Right renal cortex interstitium (tissue), 3 donors: ENCODE results near the gene ACOXL. TPM values are rescaled to one million over a fixed set of nuclear protein-coding genes. Genes with fewer than 3 reads are reported as not detected.

Experiments
- DNase-seq, 3 donors: peaks; one replicate each; pipeline ENCODE4 v3.0.0-alpha.2; 2013; ENCODE audit warnings: low read depth in 3 of 3, low spot score in 2 of 3
- polyA plus RNA-seq, 3 donors: library from polyadenylated mRNA; unstranded; fragments of 120-200 nt; gene quantifications; one replicate each; pipeline ENCODE4 v1.2.1, GENCODE V29; 2013; ENCODE audit not compliant: insufficient read length in 3 of 3

The ACOXL gene
- polyA plus RNA-seq, 3 donors, result 0.35 to 0.83 (median 0.62) TPM

DNA sequence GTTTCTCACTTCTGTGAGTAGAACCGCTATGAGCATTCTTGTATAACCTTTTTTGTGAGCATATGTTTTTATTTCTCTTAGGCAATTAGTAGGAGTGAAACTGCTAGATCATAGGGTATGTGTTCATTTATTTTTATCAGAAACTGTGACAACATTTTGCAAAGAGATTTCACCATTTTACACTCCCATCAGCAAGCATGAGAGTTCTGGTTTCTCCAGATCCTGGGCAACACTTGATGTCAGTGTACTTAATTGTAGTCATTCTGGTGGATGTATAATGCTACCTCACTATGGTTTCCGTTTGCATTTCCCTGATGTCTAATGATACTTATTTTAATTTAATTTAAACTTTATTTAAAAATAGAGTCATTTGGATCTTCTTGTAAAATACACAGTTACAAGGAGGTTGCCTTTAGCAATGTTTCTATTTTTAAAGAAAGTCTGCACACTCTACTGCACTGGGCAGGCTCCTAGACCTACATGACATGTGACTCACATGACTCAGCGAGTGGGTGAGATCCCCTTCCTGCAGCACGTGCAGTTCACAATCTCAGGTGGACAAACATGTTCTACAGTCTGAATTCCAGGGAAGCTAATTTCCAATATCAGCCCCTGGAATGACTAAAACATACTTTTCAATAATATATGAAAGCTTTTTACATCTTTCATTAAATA is 261.3 kb downstream of the ACOXL start:
- no peak for DNase-seq

- no peak for DNase-seq
Measured at GRCh38 chr2:110994250-110994961, 262.0 kb downstream of the ACOXL start.

DNA sequence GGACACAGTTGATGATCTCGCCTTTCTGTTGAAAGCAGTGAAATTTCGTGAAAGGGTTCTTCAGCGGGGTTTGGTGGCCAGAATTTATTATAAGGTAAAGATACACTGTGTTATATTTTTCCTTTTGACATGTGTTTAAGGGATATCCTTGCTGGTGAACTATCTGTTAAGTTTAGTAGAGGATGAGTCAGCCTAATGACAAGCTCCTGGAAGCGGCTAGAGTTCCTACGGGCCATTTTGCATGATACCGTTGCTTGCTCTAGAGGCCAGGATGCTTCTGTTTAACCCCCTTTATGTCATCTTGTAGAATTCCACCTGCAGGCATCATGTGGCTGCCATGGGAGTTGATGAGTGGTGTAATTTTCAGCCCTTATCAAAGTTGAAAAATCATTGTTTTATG is 263.5 kb downstream of the ACOXL start:
- DNase-seq, result no peak

DNA sequence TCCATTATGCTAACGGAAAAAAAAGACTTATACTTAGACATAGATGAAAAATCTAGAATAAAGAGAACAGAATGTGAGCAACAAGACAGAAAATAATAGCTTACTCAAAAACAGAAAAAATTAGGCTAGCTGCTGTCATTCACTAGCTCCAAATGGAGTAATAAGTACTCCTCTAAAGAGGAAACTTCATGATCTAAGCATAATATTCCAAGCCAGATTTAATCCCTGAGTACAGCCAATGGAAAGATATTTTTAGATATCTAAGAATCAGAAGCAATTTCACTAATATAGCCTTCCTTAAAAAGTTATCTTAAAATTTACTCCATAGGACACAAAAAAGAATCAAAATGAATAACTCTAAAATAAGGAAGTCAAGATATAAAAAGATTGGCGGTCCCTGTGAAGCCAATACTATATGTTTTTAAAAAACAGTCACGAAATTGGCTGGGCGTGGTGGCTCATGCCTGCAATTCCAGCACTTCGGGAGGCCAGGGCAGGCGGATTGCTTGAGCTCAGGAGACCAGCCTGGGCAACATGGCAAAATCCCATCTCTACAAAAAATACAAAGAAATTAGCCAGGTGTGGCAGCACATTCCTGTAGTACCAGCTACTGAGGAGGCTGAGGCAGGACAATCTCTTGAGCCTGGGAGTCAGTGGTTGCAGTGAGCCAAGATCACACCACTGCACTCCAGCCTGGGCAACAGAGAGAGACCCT is 265.1 kb downstream of the ACOXL start:
- DNase-seq, result no peak

GRCh38 chr2:110998311-110998710 is 265.9 kb downstream of the ACOXL start:
- no peak for DNase-seq

DNA sequence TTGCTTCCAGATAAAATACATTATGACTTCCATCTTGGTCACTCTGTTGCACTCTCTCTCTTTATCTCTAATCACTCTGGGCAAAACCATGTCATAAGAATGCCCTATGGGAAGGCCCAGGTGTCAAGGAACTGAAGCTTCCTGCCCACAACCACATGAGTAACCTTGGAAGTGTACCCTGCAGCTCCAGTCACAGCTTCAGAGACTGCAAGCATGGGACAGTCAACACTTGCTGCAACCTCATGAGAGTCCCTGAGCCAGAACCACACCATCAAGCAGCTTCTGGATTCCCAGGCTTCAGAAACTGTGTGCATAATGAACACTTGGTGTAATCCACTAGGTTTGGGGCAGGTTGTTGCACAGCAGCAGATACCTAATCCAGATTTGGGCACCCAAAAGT is 267.3 kb downstream of the ACOXL start:
- no peak for DNase-seq

GRCh38 chr2:111005307-111005706 is 272.9 kb downstream of the ACOXL start:
- no peak for DNase-seq

DNA sequence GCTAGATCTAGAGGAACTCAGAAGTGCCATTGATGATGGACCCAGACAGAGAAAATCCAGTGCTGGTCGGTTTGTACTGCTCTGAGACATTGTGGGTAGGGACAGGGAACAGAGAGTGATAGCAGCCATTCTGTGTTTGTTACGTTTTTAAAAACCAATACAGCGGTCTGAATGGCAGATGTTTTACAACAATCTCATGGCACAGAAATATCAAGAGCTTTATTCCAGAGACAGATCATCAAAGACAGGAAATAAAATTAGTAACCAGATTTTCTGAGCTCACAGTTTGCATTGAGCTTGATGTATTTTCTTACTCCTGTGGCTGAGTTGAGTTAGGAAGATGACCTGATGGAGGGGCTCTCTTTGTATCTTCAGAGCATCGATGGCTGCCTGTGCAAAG is 273.4 kb downstream of the ACOXL start:
- no peak for DNase-seq

DNA sequence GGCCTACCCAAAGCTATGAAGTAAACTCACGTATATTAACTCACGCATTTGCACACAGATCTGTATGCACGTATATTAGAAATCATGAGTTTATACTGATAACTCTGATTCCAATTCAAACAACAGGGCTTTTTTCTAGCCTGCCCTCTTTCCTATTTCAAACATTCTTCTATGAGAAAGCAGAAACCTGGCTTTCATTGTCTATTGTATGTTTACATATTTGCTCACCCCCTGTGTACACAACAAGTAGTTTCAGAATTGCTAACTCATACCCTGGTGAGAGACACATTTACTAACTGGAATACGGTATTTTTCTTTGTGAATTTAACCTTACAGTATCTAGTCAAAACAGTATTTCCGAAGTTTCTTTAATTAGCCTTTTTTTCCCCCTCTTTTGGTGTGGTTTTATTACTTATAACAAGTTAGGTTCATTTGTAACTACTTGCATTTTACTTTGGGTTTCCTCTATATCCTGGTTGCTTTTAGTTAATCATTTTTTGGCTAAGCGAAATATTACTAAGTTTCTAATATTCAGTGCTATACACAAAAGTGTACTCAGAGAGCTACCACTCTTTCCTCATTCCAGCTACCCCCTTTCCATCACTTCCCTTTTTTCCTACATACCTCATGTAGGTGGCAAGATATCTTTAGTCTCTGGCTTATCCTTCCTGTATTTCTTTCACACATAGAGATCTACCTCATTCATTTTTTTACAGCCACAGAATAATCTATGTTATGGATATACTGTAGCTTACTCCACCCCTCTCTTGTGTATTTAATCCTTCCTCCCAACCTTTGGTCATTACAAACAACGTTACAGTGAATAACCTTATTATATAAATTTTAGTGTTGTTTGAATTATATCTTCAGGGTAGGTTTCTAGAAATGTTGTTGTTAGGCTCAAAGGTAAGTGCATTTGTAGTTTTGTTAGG is 275.6 kb downstream of the ACOXL start:
- no peak for DNase-seq

DNA sequence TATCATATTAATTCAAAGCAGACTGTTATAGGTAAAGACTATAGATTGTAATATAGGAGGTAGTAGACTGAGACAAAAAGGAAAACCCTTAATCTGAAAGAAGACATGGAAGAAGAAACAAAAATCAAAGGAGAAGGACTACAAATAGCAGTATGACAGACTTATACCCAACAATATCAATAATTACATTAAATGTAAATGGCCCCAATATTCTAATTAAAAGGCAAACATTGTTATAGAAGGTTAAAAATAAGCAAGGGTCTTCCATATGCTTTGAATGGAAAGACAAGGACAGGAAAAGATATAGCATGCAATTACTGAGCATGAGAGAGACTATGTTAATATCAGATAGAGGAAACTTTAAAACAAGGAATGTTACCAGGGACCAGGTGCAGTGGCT is 278.8 kb downstream of the ACOXL start:
- no peak for DNase-seq

- DNase-seq, result no peak
Measured at GRCh38 chr2:111015283-111015995, 283.1 kb downstream of the ACOXL start.

DNA sequence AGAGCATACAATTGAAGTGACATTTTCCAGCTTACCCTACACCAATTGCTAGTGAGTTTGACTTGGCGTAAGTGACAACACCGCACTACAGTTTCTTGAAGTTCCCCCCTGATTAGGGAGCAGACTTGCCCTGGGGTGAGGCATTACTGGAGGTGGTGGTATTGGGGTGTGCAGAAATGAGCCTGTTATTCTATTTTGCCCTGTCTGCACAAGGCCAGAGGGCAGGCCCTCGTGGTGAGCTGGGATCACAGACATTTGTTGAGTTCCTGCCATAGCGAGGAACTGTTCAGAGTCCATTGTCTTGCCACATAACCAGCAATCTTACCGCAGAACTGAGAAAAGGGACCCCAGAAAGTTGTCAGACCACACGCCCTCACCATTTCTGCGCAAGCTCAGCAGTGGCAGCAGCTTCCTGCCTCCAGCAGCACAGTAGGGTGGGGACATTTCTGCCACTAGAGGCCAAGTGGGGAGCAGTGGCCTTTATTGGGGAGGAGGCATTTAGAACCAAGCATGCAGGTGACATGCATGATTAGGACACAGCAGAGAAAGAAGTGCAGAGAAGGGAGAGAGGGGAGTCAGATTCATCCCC is 284.8 kb downstream of the ACOXL start:
- DNase-seq, result no peak

DNA sequence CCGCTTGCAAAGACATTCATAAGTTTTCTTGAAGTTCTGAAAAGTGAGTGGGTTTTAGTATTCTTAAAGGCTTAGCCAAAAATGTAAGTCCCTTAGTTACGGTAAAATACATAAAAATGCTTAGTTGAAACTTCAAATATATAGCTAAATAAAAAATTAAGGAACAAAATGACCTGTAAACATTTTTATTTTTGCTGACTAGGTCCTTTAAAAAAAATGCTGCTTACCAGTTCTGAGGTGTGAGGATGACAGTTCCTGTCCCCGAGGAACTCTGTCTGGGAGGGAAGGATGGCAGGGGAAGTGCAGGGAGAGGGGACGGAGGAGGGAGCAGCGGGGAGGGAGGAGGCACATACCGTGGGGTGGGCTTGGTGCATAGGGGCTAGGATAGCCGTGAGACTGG is 285.5 kb downstream of the ACOXL start:
- no peak for DNase-seq

DNA sequence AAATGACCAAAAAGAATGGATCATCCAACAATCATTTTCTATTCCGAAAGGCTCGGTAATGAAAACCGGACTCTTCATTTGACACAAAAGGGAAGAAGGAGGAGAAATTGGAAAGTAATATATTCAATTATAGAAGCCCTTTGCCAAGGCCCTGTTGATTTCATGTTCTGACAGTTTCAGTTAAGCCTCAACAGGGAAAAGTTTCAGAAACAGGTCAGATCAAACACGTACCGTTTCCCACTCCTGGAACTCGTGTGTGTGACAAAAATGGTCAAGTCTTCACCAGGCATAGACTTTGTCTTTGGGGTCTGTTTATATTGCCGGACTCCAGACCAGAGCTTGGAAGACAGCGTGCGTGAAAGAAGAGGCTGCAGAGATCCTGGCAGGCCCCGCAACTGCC is 287.0 kb downstream of the ACOXL start:
- no peak for DNase-seq

- no peak for DNase-seq
Measured at GRCh38 chr2:111022633-111023032, 290.3 kb downstream of the ACOXL start.

GRCh38 chr2:111024496-111024895 is 292.1 kb downstream of the ACOXL start:
- DNase-seq, result no peak

DNA sequence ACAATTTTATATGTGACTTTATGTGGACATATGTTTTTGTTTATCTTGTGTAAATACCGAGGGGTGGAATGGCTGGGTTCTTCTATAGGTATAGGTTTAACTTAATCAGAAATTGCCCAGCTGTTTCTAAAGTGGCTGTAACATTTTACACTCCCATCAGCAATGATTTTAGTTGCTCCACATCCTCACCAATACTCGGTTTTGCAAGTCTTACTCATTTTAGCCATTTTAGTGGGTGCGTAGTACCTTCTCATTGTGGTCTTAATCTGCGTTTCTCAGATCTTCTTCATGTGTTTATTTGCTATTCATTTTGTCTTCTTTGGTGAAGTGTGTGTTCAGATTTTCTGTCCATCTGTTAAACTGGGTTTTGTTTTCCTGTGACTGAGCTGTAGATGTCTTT is 292.9 kb downstream of the ACOXL start:
- no peak for DNase-seq

DNA sequence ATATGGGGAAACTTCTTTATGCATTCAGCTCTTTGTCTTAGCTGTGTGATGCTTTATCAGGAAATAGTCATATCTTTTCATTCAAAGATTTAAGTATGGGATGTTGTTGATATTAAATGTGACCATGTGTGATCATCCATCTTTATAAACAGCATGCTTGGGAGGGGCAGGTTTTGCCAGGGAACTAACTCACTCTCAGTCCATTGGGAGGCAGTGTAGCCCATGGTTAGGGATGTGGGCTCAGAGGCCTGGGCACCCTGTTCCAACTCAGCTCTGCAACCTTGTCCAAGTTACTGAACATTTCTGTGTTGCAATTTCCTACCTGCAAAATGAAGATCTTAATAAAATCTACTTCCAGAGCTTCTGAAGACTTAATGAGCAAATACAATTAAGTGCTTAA is 296.3 kb downstream of the ACOXL start:
- DNase-seq, result no peak

- DNase-seq, result no peak
Measured at GRCh38 chr2:111029181-111029927, 297.0 kb downstream of the ACOXL start.
